ENCODE results near the gene SPNS2.

DNA sequence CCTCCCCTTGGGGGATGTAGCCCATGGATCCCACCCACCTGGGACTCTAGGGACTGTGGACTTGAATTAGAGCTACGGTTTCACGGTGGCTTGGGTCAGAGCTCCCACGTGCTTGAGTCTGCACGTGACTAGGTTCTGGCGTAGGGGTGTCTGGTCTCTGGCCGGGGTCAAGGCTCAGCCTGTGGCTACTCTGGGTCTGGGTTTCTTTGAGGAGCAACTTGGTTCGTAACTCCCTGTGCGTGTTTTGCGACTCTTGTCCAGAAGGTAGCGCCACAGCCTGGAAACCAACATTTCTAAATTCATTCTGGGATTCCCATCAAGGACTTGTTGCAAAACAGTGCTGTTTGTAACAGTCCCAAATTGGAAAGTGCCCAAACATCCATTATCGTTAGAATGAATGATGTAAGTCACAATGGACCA is 62.2 kb downstream of the SPNS2 start:
- TF ChIP-seq, protein P1, sequence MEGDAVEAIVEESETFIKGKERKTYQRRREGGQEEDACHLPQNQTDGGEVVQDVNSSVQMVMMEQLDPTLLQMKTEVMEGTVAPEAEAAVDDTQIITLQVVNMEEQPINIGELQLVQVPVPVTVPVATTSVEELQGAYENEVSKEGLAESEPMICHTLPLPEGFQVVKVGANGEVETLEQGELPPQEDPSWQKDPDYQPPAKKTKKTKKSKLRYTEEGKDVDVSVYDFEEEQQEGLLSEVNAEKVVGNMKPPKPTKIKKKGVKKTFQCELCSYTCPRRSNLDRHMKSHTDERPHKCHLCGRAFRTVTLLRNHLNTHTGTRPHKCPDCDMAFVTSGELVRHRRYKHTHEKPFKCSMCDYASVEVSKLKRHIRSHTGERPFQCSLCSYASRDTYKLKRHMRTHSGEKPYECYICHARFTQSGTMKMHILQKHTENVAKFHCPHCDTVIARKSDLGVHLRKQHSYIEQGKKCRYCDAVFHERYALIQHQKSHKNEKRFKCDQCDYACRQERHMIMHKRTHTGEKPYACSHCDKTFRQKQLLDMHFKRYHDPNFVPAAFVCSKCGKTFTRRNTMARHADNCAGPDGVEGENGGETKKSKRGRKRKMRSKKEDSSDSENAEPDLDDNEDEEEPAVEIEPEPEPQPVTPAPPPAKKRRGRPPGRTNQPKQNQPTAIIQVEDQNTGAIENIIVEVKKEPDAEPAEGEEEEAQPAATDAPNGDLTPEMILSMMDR (IDR thresholded peaks at IDR 0.05), result no peak
- TF ChIP-seq EZH2 (IDR thresholded peaks at IDR 0.05; ENCODE audit: borderline replicate concordance, insufficient read depth, low read depth, low read length, poor library complexity, severe bottlenecking), result no peak

All from B cell (primary cell).